SK-N-DZ (cell line): Measurements from ENCODE around the gene ULBP2.
"Not testable (repeated sequence)": the region's sequence is repeated elsewhere in the genome, so short reads cannot be mapped to it uniquely, and the experiment has no call there.

Experiments
- DNase-seq: peaks from one replicate; pipeline ENCODE4 v3.0.0-alpha.2; 2015; ENCODE audit warnings: low spot score

ULBP2 gene

GRCh38 chr6:149967999-149968398, 26.2 kb downstream of the ULBP2 start:
- DNase-seq: not testable (repeated sequence)

- not testable (repeated sequence) for DNase-seq
Observed at GRCh38 chr6:149968909-149969308, 27.1 kb downstream of the ULBP2 start.

DNA sequence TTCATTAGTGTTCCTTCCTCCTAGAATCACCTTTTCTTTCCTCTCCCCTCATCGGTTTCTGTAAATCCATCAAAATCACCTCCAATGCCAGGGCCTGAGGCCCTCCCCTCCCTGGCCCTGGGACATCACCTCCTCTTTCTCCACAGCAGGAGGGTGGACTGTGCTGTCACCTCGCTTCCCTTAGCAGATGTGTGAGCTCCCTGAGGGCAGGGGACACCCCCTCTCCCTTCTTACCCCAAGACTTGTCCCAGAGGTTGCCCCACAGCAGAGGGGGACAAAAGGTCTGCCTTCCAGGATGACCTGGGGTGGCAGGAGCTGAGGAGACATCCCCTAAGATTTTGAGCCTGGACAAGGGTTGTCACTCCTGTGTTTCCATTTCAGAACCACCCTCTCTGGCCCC, 27.8 kb downstream of the ULBP2 start:
- no peak for DNase-seq

- not testable (repeated sequence) for DNase-seq
Observed at GRCh38 chr6:149974394-149974793, 32.6 kb downstream of the ULBP2 start.

GRCh38 chr6:149974825-149975224, 33.0 kb downstream of the ULBP2 start:
- DNase-seq: no peak

- DNase-seq: no peak
Observed at GRCh38 chr6:149975400-149975799, 33.6 kb downstream of the ULBP2 start.

- no peak for DNase-seq
Observed at GRCh38 chr6:149977221-149977620, 35.4 kb downstream of the ULBP2 start.

- no peak for DNase-seq
Observed at GRCh38 chr6:149978610-149979009, 36.8 kb downstream of the ULBP2 start.

GRCh38 chr6:149979293-149979692, 37.5 kb downstream of the ULBP2 start:
- no peak for DNase-seq

DNA sequence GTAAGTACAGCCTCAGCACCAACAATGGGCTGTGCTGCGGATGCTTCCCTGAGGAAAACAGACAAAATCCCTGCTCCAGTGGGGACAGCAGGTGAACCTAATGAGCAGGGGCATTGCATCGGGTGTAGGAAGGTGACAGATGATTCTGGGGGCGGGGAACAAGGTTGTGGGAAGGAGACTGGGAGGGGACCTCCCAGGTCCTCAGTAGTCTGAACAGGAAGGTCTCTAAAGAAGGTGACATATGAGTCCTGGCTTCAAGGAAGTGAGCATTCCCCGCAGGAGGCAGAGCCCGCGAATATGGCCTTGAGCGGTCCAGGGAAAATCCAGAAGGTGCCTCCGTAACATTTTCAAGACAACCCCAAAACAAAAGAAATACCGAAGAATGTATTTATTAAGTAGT, 41.3 kb downstream of the ULBP2 start:
- DNase-seq: no peak

GRCh38 chr6:149984773-149985172, 43.0 kb downstream of the ULBP2 start:
- DNase-seq: no peak

- DNase-seq: no peak
Observed at GRCh38 chr6:149985481-149985937, 43.7 kb downstream of the ULBP2 start.

- DNase-seq: no peak
Observed at GRCh38 chr6:149987602-149988107, 45.8 kb downstream of the ULBP2 start.

- DNase-seq: no peak
Observed at GRCh38 chr6:149988550-149989346, 46.9 kb downstream of the ULBP2 start.

DNA sequence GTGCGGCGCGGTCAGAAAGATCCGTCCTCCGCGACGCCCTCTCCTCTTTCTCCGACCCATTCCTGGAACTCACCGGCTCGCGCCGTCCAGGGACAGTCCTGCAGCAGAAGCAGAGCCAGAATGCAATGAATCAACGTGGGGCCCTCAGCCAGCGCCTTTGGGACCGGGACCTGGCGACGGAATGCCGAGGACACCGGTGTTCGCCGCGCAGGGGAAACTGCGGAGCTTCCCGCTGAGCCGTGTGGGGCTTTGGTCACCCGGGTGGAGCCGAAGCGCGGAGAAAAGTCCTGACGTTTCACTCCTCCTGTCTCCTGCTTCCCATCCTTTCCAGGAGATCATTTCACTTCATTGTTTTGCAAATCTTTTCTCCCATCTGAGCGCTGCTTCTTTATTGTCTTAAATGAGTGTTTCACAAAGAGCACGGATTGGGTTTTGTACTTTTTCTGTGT, 48.4 kb downstream of the ULBP2 start:
- DNase-seq: no peak

DNA sequence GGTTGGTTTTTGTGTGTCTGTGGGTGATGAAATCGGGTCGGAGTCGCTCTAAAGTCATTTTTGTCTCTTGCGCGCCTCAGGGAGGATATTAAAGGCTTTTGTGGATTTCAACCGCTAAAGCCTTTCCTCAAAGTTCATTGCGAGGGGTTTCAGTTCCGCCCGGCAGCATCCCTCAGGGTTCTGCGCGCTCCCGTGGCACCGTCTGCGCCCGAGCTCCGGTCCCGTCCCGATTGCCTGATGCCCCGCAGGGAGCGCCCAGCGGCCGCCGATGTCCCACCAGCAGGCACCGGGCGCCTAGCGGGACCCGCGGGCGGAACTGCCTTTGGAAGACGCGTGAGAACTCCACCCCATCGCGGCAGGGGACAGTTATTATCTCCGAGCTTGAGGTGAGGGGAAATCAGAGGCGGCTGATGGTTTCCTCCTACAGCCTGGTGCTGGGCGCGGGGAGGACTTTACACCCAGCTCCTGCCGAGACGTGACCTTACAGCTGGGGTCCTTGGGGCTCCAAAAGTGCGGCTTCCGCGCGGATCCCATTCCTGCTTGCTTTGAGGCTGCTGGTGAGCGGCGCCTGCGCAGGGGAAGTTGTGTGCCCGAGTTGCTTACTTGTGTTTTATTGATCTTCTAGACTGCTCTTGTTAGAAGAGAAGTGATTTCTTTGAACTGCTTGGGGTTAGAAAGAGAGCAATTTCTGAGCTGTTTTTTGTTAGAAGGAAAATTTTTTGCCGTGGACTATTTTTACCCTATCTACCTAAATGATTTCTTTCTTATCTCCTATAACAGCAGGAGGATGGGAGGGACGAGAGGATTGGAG, 49.1 kb downstream of the ULBP2 start:
- no peak for DNase-seq

GRCh38 chr6:149991472-149991795, 49.6 kb downstream of the ULBP2 start:
- DNase-seq: not testable (repeated sequence)

- no peak for DNase-seq
Observed at GRCh38 chr6:149991838-149992237, 50.0 kb downstream of the ULBP2 start.

DNA sequence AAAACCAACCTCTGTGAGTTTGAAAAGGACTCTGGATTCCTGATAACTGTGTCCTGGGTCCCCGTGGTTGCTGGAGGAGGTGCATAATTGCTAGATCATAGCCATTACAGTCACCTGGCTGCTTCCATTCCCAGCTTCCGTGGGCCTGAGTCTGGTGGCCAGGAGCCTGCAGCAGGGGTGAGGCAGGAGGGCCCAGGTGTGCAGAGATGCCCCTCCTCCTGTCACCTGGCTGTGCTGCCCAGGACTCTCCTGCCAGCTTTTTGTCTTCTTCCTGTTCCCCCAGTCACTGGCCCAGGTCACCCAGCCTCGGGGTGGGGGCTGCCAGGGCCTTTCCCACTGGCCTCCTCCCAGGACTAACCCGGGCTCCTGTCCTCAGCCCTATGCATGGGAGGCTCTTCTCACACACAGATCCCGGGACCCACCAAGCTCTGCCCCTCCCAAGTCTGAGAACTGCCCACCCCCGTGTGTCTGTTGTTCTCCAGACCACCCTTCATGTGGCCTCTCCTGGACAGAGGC, 53.5 kb downstream of the ULBP2 start:
- DNase-seq: no peak

DNA sequence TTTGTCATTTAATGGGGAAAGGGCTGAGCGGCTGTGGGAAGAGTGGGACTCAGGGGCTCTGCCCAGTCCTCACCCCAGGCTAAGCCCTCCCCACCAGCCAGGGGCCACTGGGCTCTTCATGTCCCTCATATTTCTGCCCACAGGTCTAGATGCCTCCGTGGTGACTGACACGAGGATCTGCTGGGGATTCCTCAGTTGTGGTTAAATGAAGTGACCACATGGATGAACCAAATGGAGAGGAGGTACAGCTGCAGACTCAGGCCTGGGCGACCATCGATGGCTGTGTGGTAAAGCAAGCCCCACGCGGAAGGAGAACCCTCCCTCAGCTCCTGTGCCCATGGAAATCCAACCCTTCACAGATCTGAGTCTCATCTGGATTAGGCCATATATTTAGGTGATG, 54.2 kb downstream of the ULBP2 start:
- DNase-seq: no peak
